ENCODE data around the gene UROS.

Gene UROS

GRCh38 chr10:125744909-125745308 is 78.1 kb downstream of the UROS start:
- TF ChIP-seq, protein P1, sequence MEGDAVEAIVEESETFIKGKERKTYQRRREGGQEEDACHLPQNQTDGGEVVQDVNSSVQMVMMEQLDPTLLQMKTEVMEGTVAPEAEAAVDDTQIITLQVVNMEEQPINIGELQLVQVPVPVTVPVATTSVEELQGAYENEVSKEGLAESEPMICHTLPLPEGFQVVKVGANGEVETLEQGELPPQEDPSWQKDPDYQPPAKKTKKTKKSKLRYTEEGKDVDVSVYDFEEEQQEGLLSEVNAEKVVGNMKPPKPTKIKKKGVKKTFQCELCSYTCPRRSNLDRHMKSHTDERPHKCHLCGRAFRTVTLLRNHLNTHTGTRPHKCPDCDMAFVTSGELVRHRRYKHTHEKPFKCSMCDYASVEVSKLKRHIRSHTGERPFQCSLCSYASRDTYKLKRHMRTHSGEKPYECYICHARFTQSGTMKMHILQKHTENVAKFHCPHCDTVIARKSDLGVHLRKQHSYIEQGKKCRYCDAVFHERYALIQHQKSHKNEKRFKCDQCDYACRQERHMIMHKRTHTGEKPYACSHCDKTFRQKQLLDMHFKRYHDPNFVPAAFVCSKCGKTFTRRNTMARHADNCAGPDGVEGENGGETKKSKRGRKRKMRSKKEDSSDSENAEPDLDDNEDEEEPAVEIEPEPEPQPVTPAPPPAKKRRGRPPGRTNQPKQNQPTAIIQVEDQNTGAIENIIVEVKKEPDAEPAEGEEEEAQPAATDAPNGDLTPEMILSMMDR (IDR thresholded peaks at IDR 0.05; ENCODE audit: extremely low read depth, insufficient read depth, missing control alignments) = no peak
- in situ Hi-C loops (cut with MboI; ENCODE audit: low pct_unique_long_range_greater_than_20kb, low sequenced_read_pairs, unreplicated experiment) = no loop called here
- no peak for DNase-seq (ENCODE audit: low spot score)

- no peak for DNase-seq (ENCODE audit: low spot score)
- in situ Hi-C loops (cut with MboI; ENCODE audit: low pct_unique_long_range_greater_than_20kb, low sequenced_read_pairs, unreplicated experiment) = no loop called here
Measured at GRCh38 chr10:125742465-125742864, 80.6 kb downstream of the UROS start.

GRCh38 chr10:125739994-125740679 is 82.9 kb downstream of the UROS start:
- TF ChIP-seq, protein P1 (IDR thresholded peaks at IDR 0.05; ENCODE audit: extremely low read depth, insufficient read depth, missing control alignments) = no peak
- no peak for DNase-seq (ENCODE audit: low spot score)
- in situ Hi-C loops (cut with MboI; ENCODE audit: low pct_unique_long_range_greater_than_20kb, low sequenced_read_pairs, unreplicated experiment) = no loop called here

More at GRCh38 chr10:125742465-125742864, 80.6 kb downstream of the UROS start:
- TF ChIP-seq, protein P1 (IDR thresholded peaks at IDR 0.05; ENCODE audit: extremely low read depth, insufficient read depth, missing control alignments) = no peak

Data from GM13977 (cell line).